HG03066 (cell line): ENCODE results near the gene PREP.

ENCODE experiments used
- ATAC-seq: cut with Tn5 transposase; IDR thresholded peaks from one replicate; pipeline ENCODE4 v1.9.1; 2021; ENCODE audit warnings: low read depth; ENCODE audit not compliant: unreplicated experiment

The PREP gene

DNA sequence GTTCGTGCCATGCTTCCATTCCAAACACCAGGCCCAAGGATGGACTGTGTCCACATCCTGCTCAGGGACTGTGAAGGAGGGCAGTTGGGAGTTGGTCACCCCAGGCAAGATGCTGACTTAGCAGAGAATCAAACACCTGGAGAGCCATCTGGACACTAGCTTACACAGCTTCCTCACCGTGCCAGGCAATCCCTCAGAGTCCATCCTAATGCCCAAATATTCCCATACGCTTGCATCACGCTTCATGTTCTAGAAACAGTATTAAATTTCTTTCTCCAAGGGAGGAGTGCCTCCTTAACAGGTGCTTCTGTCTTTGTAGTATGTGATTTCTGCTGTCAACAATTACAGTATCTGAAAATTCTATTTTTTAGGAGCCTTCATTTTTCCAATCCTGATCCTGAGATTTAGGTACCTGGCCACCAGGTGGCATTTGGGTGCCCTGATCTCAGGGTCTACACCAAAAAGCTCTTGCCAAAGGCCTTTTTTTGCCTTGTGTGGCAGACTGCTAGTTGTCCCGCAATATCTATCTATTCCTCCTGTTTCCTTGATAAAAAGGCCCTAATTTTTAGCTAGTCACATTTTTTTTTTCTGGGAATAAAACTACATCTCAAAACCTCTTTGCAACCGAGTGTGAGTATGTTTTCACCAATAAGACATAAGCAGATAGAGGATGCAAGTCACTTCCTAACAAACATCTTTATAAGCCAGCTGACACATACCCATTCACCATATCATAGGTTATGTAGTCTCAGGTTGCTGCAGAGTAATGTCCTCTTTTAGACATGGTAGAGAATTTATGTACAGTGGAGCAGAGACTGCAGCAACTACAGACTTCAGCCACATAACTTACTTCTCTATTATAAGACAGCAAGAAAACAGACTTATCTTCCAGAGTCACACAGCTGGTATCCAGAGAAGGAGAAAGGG, 85.0 kb downstream of the PREP start:
- no peak for ATAC-seq

GRCh38 chr6:105313211-105313610, 89.7 kb downstream of the PREP start:
- ATAC-seq, result no peak

DNA sequence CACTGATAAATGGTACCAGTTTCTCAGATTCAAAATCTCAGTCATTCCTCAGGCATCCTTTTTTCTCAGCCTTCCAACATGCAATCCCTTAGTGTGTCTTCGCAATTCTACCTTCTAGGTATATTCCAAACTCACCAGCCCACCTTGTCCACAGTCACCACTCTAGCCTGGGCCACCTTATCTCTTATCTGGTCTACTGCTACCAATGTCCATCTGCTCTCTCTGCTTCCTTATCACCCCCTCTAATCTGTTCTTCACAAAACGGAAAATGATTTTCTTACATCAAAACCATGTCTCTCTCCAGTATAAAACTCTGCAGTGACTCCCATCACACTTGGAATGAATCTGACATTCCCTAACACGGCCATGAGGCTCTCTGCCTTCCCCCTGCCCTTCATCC, 91.9 kb downstream of the PREP start:
- no peak for ATAC-seq

GRCh38 chr6:105310371-105310770, 92.5 kb downstream of the PREP start:
- no peak for ATAC-seq

- ATAC-seq, result no peak
Observed at GRCh38 chr6:105308840-105309239, 94.0 kb downstream of the PREP start.

DNA sequence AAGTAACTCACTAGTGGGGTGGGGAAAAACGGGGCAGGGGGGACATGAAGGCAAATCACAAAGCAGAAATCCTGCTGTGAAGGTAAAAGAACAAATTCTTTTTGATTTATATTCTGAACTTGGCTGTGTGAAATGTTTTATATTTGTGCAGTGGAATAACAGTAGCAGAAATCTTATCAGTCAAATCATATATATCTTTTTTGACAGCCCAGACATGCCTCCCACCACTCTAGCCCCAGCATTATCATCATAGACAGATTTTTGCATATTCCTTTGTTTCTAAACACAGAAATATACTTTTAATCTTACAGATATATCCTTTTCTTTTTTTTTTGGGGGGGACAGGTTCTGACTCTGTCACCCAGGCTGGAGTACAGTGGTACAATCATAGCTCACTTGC, 97.4 kb downstream of the PREP start:
- ATAC-seq, result no peak

DNA sequence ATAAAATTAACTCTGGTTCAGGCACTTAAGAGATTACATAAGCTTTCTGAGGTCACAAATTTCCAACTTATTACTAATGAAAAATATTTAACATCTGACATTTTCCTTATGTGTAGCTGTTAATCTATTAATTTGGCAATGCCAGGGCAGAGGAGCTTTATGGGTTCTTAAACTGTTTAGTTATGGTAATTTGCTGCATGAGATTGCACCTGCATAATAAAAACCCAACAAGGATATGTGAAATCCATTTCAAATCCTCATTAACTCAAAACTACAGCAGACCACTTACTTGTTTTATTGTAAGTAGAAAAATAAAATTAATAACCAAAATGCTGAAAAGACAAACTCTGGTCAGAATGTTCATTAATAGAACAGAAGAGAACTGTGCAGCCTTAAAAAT, 98.1 kb downstream of the PREP start:
- no peak for ATAC-seq

- ATAC-seq, result no peak
Observed at GRCh38 chr6:105304366-105304765, 98.5 kb downstream of the PREP start.

DNA sequence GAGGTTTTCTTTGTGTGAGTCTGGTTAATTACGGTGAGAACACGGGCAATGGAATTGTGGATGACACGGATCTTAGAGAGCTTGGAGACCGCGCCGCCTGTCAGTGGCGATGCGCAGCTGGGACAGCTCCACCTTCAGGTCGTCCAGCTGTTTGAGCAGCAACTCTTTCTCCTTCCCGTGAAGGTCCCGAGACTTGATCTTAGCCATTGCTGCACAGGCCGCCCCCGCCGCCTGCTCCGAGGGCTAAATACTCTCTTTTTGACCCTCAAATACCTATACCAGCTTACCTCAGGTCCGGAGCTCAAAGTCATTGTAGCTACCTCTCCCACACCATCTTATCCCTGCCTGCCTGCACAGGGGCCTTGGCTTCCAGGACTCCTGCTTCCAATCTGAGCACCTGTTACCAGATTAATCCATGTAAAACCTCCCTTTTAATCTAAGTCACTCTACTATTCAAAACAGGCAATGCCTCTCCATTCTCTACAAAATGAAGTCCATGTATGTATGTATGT, 100.2 kb downstream of the PREP start:
- ATAC-seq, result no peak

- no peak for ATAC-seq
Observed at GRCh38 chr6:105301756-105302616, 100.9 kb downstream of the PREP start.

DNA sequence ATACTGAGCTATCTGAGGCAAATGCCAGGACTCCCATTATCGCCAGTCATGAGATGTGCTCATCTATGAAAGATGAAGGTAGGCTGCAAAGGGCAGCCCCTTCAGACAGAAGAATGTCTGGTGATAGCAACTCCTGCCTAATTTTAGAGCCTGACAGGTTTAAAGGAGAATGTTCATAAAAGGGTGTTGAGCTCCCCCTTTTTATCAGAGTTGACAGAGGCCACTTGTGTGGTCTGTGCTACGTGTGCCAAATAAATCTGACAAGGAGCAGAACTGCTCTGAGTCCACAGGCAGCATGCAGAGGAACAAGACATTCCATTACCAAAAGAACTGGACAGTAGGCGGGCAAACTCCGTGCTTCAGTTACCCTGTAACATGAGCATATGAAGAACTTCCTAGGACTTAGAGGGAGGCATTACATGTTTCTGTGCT, 101.8 kb downstream of the PREP start:
- ATAC-seq, result no peak

DNA sequence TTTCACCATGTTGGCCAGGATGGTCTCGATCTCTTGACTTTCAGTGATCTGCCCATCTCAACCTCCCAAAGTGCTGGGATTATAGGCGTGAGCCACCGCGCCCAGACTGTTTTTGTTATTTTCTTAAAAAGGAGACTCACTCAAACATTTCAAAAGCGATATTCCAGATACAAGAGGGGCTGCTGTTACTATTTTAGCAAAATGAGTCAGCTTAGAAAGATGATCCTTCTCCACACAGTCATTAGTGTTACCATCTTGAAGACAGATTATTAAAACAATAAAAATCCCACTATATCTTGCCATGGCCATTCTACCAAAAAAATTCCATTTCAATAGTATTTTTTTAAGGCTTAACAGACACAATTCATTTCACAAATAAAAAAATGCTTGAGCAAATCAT, 102.8 kb downstream of the PREP start:
- no peak for ATAC-seq

GRCh38 chr6:105294129-105294528, 108.8 kb downstream of the PREP start:
- ATAC-seq, result no peak

GRCh38 chr6:105292689-105293339, 110.1 kb downstream of the PREP start:
- ATAC-seq, result no peak

DNA sequence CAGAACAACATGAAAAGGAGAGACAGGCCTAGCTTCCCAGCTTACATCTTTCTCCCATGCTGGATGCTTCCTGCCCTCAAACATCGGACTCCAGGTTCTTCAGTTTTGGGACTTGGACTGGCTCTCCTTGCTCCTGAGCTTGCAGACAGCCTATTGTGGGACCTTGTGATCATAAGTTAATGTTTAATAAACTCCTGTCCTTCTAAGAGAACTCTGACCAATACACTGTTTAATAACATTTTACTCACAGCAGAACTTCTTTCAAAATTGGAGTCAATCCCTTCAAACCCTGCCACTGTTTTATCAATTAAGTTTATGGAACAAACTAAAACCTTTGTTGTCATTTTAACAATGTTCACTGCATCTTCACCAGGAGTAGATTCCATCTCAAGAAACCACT, 111.4 kb downstream of the PREP start:
- no peak for ATAC-seq

- ATAC-seq, result no peak
Observed at GRCh38 chr6:105282631-105283585, 120.0 kb downstream of the PREP start.

DNA sequence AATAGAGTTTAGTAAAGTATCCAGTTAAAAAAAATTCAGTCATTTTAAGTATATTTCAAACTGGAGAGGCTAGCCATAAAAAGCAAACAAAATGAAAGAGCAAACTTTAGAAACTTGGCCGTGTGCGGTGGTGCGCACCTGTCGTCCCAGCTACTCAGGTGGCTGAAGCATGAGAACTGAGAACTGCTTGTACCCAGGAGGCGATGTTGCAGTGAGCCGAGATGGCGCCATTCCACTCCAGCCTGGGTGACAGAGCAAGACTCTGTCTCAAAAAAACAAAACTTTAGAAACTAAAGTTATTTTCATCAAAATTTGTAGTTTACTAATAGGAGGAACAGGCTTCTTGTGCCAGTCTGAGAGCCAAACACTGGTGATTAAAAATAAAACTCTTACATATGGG, 122.8 kb downstream of the PREP start:
- no peak for ATAC-seq

DNA sequence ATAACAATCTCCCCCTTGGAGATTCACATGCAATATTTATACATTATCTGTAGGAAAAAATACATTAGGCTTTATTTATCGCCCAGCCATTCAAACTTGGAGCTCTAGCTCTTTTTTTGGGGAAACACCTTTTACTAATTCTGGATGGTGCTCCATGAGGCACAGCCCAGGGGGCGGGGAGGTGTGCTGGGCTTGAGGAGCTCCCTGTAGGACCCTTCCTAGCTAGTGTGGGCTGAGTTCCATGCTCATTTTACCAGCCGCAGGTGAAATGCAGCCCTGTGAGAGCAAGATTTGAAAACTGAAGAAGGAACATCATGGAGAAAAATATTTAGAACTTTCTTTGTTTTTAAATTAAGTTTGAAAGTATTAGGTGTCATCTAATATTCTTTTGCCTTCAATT, 123.4 kb downstream of the PREP start:
- no peak for ATAC-seq

- no peak for ATAC-seq
Observed at GRCh38 chr6:105278813-105279212, 124.1 kb downstream of the PREP start.

- ATAC-seq, result no peak
Observed at GRCh38 chr6:105278035-105278434, 124.8 kb downstream of the PREP start.
